Hepatocyte (in vitro differentiated cells): Measurements from ENCODE around the gene FZR1. TPM values are rescaled to one million over a fixed set of nuclear protein-coding genes. Genes with fewer than 3 reads are reported as not detected.
A peak's percentile ranks its signal among the peaks of the same experiment; 100 is the strongest.

ENCODE experiments used
- DNase-seq: peaks from one replicate; pipeline ENCODE4 v3.0.0-alpha.2; 2016; ENCODE audit warnings: low spot score
- H2AFZ ChIP-seq: fragments of 200-600 bp; sonication (generic); 2 replicates; pipeline ENCODE4 v1.6.0; 2016; ENCODE audit warnings: antibody characterized with exemption, mild to moderate bottlenecking
- H3K27ac ChIP-seq: fragments of 200-600 bp; sonication (generic); 2 replicates; pipeline ENCODE4 v1.5.1; 2016; ENCODE audit warnings: mild to moderate bottlenecking
- H3K27me3 ChIP-seq: fragments of 200-600 bp; sonication (generic); 2 replicates; pipeline ENCODE4 v1.6.1; 2016
- H3K36me3 ChIP-seq: fragments of 200-600 bp; sonication (generic); replicated peaks from 2 replicates; pipeline ENCODE4 v1.5.1; 2016; ENCODE audit warnings: low read depth; ENCODE audit not compliant: insufficient read depth
- H3K4me1 ChIP-seq: fragments of 200-600 bp; sonication (generic); 2 replicates; pipeline ENCODE4 v1.5.1; 2016; ENCODE audit warnings: mild to moderate bottlenecking, moderate library complexity; ENCODE audit not compliant: insufficient read depth
- H3K4me2 ChIP-seq: fragments of 200-600 bp; sonication (generic); 2 replicates; pipeline ENCODE4 v1.6.0; 2016
- H3K4me3 ChIP-seq: fragments of 200-600 bp; sonication (generic); 2 replicates; pipeline ENCODE4 v1.5.1; 2016; ENCODE audit warnings: mild to moderate bottlenecking
- H3K79me2 ChIP-seq: fragments of 200-600 bp; sonication (generic); 2 replicates; pipeline ENCODE4 v1.6.0; 2017; ENCODE audit warnings: mild to moderate bottlenecking
- H3K9me2 ChIP-seq: fragments of 200-600 bp; sonication (generic); replicated peaks from 2 replicates; pipeline ENCODE4 v1.6.0; 2017; ENCODE audit warnings: mild to moderate bottlenecking; ENCODE audit not compliant: insufficient read depth
- H3K9me3 ChIP-seq: fragments of 200-600 bp; sonication (generic); 2 replicates; pipeline ENCODE4 v1.5.1; 2016; ENCODE audit warnings: low read depth, mild to moderate bottlenecking
- H4K20me1 ChIP-seq: fragments of 200-600 bp; sonication (generic); 2 replicates; pipeline ENCODE4 v1.6.0; 2016; ENCODE audit warnings: mild to moderate bottlenecking; ENCODE audit not compliant: insufficient read depth, poor library complexity, severe bottlenecking
- EZH2 ChIP-seq: fragments of 200-600 bp; sonication (generic); IDR thresholded peaks from 2 replicates; pipeline ENCODE4 v1.6.1; 2016; ENCODE audit warnings: antibody characterized with exemption, mild to moderate bottlenecking, borderline replicate concordance
- EZH2phosphoT487 ChIP-seq: fragments of 200-600 bp; sonication (generic); IDR thresholded peaks from one replicate; pipeline ENCODE4 v1.6.1; 2018; ENCODE audit warnings: antibody characterized with exemption, mild to moderate bottlenecking, low read depth, moderate library complexity; ENCODE audit not compliant: unreplicated experiment, severe bottlenecking
- WGBS: methylation state at CpG from one replicate; pipeline ENCODE4 v1.1.6; 2016; ENCODE audit warnings: low lambda C conversion rate; ENCODE audit errors: missing lambda C conversion rate; 5-methylcytosine and 5-hydroxymethylcytosine counted together
- polyA plus RNA-seq: library from polyadenylated mRNA; unstranded; fragments of >200 nt; fragmentation: Nextera tagmentation; extraction: Ambion mirVana; gene quantifications from 2 replicates; pipeline ENCODE4 v1.2.1, GENCODE V29; 2016
- total RNA-seq: library from RNA; depleted of rRNA; stranded (reverse); fragments of >200 nt; gene quantifications from 2 replicates; pipeline ENCODE4 v1.2.3, GENCODE V29; 2014
- TF ChIP-seq, protein P1 (sequence below): fragments of 200-600 bp; sonication (generic); IDR thresholded peaks from 2 replicates; pipeline ENCODE4 v1.5.1; 2016; ENCODE audit warnings: antibody characterized with exemption, mild to moderate bottlenecking; ENCODE audit not compliant: poor library complexity

The FZR1 gene
- total and polyA plus RNA-seq, 2 experiments from 2014 or later: 32.1 to 51.0 TPM

DNA sequence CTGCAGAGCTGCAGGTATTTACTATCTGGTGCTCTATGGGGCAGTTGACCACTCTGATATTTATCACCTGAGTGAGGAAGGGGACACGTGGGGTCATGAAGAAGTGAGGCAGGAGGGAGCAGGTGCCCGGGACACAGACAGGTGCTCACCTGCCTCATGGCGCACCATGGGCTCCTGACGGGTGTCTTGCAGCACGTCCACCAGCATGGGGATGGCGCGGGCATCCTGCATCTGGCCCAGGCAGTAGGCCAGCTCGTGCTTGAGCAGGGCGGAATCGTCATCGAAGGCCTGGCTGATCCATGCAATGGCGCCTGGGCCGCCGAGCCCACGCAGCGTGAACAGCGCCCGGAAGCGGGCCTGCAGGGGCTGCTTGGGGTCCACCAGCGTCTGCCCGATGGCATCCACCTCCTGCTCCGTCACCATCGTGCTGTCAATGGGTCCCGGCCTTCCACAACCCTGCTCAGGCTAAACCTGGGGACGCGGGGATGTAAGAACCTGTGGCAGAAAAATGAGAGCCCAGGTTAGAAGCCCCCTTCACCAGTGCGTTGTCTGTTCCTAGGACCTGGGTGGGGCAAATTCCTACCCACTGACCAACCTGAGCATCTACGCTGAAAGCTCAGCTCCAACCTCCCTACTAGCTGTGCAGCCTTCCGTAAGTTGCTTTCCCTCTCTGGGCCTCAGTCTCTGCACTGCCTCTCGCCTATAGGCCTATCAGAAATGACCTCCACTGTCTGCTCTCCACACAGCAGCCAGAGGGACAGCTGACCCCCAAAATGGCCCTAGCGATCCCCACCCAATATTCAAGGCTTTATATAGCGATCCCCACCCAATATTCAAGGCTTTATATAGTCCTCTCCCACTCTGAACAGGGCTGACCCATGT is 9.5 kb upstream of the FZR1 start:
- Histone ChIP-seq H3K9me3 (no peaks in the 10 kb centered on the region), H3K9me2 (no peaks in the 10 kb centered on the region), H3K4me2 (no peak overlapping the region), H3K4me1 (peaks cover 4% of the 10 kb centered on the region), H4K20me1 (no peaks in the 10 kb centered on the region), H3K79me2 (peaks cover 32% of the 10 kb centered on the region), H2AFZ (no peak overlapping the region), H3K36me3 (no peaks in the 10 kb centered on the region), H3K27me3 (no peaks in the 10 kb centered on the region), H3K4me3 (no peak overlapping the region), H3K27ac (no peak overlapping the region)
- TF ChIP-seq EZH2 (no peak), EZH2phosphoT487 (no peak)
- TF ChIP-seq, protein P1, sequence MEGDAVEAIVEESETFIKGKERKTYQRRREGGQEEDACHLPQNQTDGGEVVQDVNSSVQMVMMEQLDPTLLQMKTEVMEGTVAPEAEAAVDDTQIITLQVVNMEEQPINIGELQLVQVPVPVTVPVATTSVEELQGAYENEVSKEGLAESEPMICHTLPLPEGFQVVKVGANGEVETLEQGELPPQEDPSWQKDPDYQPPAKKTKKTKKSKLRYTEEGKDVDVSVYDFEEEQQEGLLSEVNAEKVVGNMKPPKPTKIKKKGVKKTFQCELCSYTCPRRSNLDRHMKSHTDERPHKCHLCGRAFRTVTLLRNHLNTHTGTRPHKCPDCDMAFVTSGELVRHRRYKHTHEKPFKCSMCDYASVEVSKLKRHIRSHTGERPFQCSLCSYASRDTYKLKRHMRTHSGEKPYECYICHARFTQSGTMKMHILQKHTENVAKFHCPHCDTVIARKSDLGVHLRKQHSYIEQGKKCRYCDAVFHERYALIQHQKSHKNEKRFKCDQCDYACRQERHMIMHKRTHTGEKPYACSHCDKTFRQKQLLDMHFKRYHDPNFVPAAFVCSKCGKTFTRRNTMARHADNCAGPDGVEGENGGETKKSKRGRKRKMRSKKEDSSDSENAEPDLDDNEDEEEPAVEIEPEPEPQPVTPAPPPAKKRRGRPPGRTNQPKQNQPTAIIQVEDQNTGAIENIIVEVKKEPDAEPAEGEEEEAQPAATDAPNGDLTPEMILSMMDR: no peak
- WGBS: 98% methylated on average over 31 of the region's 32 CpGs
- no peak for DNase-seq

DNA sequence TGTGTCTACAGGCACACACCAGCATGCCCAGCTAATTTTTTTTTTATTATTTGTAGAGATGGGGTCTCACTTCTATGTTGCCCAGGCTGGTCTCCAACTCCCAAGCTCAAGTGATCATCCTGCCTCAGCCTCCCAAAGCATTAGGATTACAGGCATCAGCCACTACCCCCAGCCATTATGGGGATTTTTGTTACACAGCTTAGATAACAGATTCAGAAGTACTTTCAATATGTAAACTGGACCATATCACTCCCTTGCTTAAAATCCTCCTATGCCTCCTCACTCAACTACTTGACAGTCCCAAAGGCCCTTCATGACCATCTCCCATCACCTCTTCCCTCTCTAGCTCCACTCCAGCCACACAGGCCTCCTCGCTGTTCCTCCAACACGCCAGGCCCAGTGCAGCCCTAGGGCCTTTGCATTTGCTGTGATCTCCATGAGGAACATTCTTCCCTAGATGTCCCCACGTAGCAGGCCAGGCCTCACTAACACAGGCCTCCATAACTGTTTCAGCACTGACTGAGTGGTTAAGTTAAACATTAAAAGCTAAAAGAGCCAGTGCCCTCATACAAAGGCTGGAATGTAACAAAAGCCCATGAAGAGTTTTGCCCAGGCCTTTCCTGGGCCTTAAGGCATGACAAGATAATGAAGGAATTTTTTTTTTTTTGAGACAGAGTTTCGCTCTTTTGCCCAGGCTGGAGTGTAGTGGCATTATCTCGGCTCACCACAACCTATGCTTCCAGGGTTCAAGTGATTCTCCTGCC is 8.2 kb upstream of the FZR1 start:
- H3K27ac ChIP-seq: no peak overlapping the region
- no peaks in the 10 kb centered on the region for H3K9me3 ChIP-seq
- H3K79me2 ChIP-seq: peaks cover 32% of the 10 kb centered on the region
- no peak overlapping the region for H3K4me3 ChIP-seq
- no peaks in the 10 kb centered on the region for H4K20me1 ChIP-seq
- no peak overlapping the region for H2AFZ ChIP-seq
- no peaks in the 10 kb centered on the region for H3K27me3 ChIP-seq
- TF ChIP-seq, protein P1: no peak
- no peak for TF ChIP-seq EZH2
- TF ChIP-seq EZH2phosphoT487: no peak
- H3K4me1 ChIP-seq: peaks cover 4% of the 10 kb centered on the region
- H3K9me2 ChIP-seq: no peaks in the 10 kb centered on the region
- WGBS: 95% methylated on average over 5 of the region's 5 CpGs
- H3K4me2 ChIP-seq: no peak overlapping the region
- DNase-seq: no peak
- no peaks in the 10 kb centered on the region for H3K36me3 ChIP-seq

DNA sequence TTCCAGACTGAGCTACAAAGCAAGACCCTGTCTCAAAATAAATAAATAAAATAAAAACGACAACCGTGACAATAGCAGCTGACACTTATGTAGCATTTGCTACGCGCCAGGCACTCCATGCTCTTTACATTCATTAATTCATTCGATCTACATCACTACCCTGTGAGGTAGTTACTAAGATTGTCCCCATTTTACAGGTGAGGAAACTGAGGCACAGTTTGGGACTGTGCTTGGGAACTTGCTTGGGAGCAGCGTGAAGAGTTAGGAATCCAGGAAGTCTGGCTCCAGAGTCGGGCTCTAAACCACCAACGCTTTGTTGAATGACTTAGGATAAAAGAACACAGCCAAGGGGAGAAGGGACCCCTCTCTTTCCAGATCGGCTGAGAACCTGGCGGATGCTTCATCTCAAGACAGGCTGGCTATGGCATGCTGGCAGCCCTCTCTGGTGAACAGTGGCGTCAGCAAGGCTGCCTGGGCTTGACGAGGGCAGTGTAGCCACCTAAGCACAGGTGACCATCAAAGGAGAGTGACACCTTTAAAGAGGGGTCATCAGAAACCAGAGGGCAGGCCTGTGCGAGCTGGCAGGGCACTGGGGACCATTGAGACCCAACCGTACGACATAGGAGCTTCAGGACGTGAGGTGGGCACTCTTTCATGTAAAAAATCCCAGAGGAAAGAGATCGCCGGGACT is 6.2 kb upstream of the FZR1 start:
- DNase-seq: no peak
- Histone ChIP-seq H3K27me3 (no peaks in the 10 kb centered on the region), H3K4me3 (peak overlapping the region; percentile 32), H3K9me2 (no peaks in the 10 kb centered on the region), H3K27ac (peak overlapping the region; percentile 91), H3K36me3 (no peaks in the 10 kb centered on the region), H3K9me3 (no peaks in the 10 kb centered on the region), H3K79me2 (peaks cover 32% of the 10 kb centered on the region), H3K4me2 (peak overlapping the region; percentile 65), H4K20me1 (no peaks in the 10 kb centered on the region), H3K4me1 (peaks cover 4% of the 10 kb centered on the region), H2AFZ (peak overlapping the region; percentile 51)
- TF ChIP-seq, protein P1: no peak
- no peak for TF ChIP-seq EZH2phosphoT487
- no peak for TF ChIP-seq EZH2
- 28% methylated on average over 18 of the region's 18 CpGs for WGBS
